Endothelial cell of umbilical vein (primary cell): ENCODE results near the gene UBE3A.

Experiments used
- EZH2 ChIP-seq: IDR thresholded peaks from 2 replicates; pipeline ENCODE4 v1.6.1; 2012; ENCODE audit warnings: borderline replicate concordance, low read depth, mild to moderate bottlenecking, moderate library complexity, low read length, inconsistent platforms; ENCODE audit not compliant: severe bottlenecking
- FOS ChIP-seq: IDR thresholded peaks from 2 replicates; pipeline ENCODE4 v1.6.1; 2011; ENCODE audit warnings: mild to moderate bottlenecking, low read length, moderate library complexity, borderline replicate concordance; ENCODE audit not compliant: insufficient read depth
- MYC ChIP-seq: IDR thresholded peaks from one replicate; pipeline ENCODE4 v1.6.1; 2011; ENCODE audit warnings: mild to moderate bottlenecking, low read depth, low read length
- POLR2A ChIP-seq: IDR thresholded peaks from 2 replicates; pipeline ENCODE4 v1.6.1; 2012; ENCODE audit warnings: low read depth, mild to moderate bottlenecking, control low read depth, low read length
- POLR2AphosphoS5 ChIP-seq: IDR thresholded peaks from 2 replicates; pipeline ENCODE4 v1.6.1; 2012; ENCODE audit warnings: low read depth, mild to moderate bottlenecking, control low read depth, low read length, moderate library complexity; ENCODE audit not compliant: insufficient read depth
- TF ChIP-seq, protein P1 (sequence below), 2 donors: IDR thresholded peaks; 1 replicate in 1 of 2; 2 replicates in 1 of 2; pipeline ENCODE4 v1.5.1; 2011; ENCODE audit warnings: low read length in 2 of 2, mild to moderate bottlenecking in 2 of 2, moderate library complexity in 2 of 2, control low read depth in 1 of 2, inconsistent platforms in 1 of 2, low read depth in 1 of 2; ENCODE audit not compliant: insufficient read depth in 1 of 2; ENCODE audit errors: extremely low read depth in 1 of 2
- TF ChIP-seq, protein P2 (sequence below): IDR thresholded peaks from 2 replicates; pipeline ENCODE4 v1.6.1; 2011; ENCODE audit not compliant: insufficient read depth, insufficient read length

DNA sequence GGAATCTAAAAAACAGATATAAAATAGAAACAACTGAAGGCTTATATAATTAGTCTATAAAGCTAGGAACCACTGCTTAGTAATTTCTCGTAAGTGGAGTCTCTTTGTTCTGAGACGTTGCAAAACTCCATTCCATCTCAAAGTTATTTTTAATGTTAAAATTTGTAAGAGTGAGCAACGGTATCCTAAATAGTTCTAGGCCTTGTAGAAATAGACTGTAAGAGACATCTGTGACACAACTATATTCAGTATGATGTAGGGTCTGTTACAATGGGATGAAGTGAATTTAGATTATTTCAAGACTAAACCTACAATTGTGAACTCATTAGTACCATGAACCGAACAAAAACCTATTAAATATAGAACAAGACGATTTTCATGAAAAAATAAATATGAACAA lies 57.2 kb downstream of the UBE3A start:
- TF ChIP-seq, protein P1, sequence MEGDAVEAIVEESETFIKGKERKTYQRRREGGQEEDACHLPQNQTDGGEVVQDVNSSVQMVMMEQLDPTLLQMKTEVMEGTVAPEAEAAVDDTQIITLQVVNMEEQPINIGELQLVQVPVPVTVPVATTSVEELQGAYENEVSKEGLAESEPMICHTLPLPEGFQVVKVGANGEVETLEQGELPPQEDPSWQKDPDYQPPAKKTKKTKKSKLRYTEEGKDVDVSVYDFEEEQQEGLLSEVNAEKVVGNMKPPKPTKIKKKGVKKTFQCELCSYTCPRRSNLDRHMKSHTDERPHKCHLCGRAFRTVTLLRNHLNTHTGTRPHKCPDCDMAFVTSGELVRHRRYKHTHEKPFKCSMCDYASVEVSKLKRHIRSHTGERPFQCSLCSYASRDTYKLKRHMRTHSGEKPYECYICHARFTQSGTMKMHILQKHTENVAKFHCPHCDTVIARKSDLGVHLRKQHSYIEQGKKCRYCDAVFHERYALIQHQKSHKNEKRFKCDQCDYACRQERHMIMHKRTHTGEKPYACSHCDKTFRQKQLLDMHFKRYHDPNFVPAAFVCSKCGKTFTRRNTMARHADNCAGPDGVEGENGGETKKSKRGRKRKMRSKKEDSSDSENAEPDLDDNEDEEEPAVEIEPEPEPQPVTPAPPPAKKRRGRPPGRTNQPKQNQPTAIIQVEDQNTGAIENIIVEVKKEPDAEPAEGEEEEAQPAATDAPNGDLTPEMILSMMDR (IDR thresholded peaks at IDR 0.05; ENCODE audit: extremely low read depth in 1 of 2, insufficient read depth in 1 of 2, low read depth in 1 of 2, low read length in 2 of 2): no peak
- TF ChIP-seq EZH2: no peak
- no peak for TF ChIP-seq FOS
- no peak for TF ChIP-seq POLR2A
- TF ChIP-seq POLR2AphosphoS5: no peak
- TF ChIP-seq MYC: no peak
- TF ChIP-seq, protein P2, sequence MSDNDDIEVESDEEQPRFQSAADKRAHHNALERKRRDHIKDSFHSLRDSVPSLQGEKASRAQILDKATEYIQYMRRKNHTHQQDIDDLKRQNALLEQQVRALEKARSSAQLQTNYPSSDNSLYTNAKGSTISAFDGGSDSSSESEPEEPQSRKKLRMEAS: no peak
